HepG2 (cell line): ENCODE results near the gene CAB39. TPM values are rescaled to one million over a fixed set of nuclear protein-coding genes. Genes with fewer than 3 reads are reported as not detected.

Source experiments
- ARID2 ChIP-seq: sonication (generic); formaldehyde crosslinking; IDR thresholded peaks from 2 replicates; pipeline ENCODE4 v1.8.1; 2022; ENCODE audit warnings: mild to moderate bottlenecking, missing genetic modification reagents, borderline replicate concordance
- ATF5 ChIP-seq: sonication (generic); formaldehyde crosslinking; IDR thresholded peaks from 2 replicates; pipeline ENCODE4 v1.4.0; 2020; ENCODE audit warnings: mild to moderate bottlenecking, low read depth, missing genetic modification reagents
- FOXJ3 ChIP-seq: sonication (generic); formaldehyde crosslinking; IDR thresholded peaks from 2 replicates; pipeline ENCODE4 v1.4.0; 2020; ENCODE audit warnings: missing genetic modification reagents, mild to moderate bottlenecking, borderline replicate concordance
- HNF4A ChIP-seq: sonication (generic); formaldehyde crosslinking; IDR thresholded peaks from 2 replicates; pipeline ENCODE4 v1.4.0; 2020; ENCODE audit warnings: missing genetic modification reagents
- MXD3 ChIP-seq: IDR thresholded peaks from 2 replicates; pipeline ENCODE4 v1.6.1; 2016; ENCODE audit warnings: mild to moderate bottlenecking, missing biosample characterization, missing genetic modification reagents
- NFE2L2 ChIP-seq: fragments of 150-350 bp; IDR thresholded peaks from 2 replicates; pipeline ENCODE4 v1.6.1; 2014; ENCODE audit warnings: low read length
- POLR2A ChIP-seq, 2 experiments: IDR thresholded peaks; 2 replicates each; pipeline ENCODE4 v1.6.1; 2011; ENCODE audit warnings: low read depth in 2 of 2, low read length in 2 of 2, mild to moderate bottlenecking in 1 of 2, moderate library complexity in 1 of 2; ENCODE audit not compliant: insufficient read depth in 1 of 2
- SALL1 ChIP-seq: sonication (generic); formaldehyde crosslinking; IDR thresholded peaks from 2 replicates; pipeline ENCODE4 v1.8.0; 2022; ENCODE audit warnings: mild to moderate bottlenecking, missing genetic modification reagents
- SPEN ChIP-seq: sonication (generic); formaldehyde crosslinking; IDR thresholded peaks from 2 replicates; pipeline ENCODE4 v1.5.1; 2020; ENCODE audit warnings: low read depth, mild to moderate bottlenecking, missing genetic modification reagents
- THAP8 ChIP-seq: sonication (generic); formaldehyde crosslinking; IDR thresholded peaks from 2 replicates; pipeline ENCODE4 v1.5.1; 2020; ENCODE audit warnings: missing genetic modification reagents, mild to moderate bottlenecking, borderline replicate concordance
- THAP9 ChIP-seq: sonication (generic); formaldehyde crosslinking; IDR thresholded peaks from 2 replicates; pipeline ENCODE4; 2020; ENCODE audit warnings: missing genetic modification reagents, mild to moderate bottlenecking, borderline replicate concordance
- TP53 ChIP-seq: sonication (generic); formaldehyde crosslinking; conservative IDR thresholded peaks from 2 replicates; pipeline ENCODE4 v1.4.0; 2020; ENCODE audit warnings: missing genetic modification reagents
- UBTF ChIP-seq: sonication (generic); formaldehyde crosslinking; IDR thresholded peaks from 2 replicates; pipeline ENCODE4 v1.4.0; 2020; ENCODE audit warnings: mild to moderate bottlenecking, missing genetic modification reagents
- ZEB1 ChIP-seq: IDR thresholded peaks from 2 replicates; pipeline ENCODE4 v1.6.1; 2012; ENCODE audit warnings: mild to moderate bottlenecking, low read depth, inconsistent platforms; ENCODE audit not compliant: insufficient replicate concordance
- ZFP90 ChIP-seq: sonication (generic); formaldehyde crosslinking; IDR thresholded peaks from 2 replicates; pipeline ENCODE4 v1.8.0; 2022; ENCODE audit warnings: missing genetic modification reagents, mild to moderate bottlenecking, inconsistent platforms, borderline replicate concordance
- ZFP91 ChIP-seq: sonication (generic); formaldehyde crosslinking; IDR thresholded peaks from 2 replicates; pipeline ENCODE4 v1.9.0; 2022; ENCODE audit warnings: missing genetic modification reagents, mild to moderate bottlenecking, borderline replicate concordance
- ZIK1 ChIP-seq: sonication (generic); formaldehyde crosslinking; IDR thresholded peaks from 2 replicates; pipeline ENCODE4 v1.5.0; 2020; ENCODE audit warnings: mild to moderate bottlenecking, low read depth, missing genetic modification reagents, borderline replicate concordance
- ZKSCAN8 ChIP-seq: IDR thresholded peaks from 2 replicates; pipeline ENCODE4 v1.6.1; 2016; ENCODE audit warnings: borderline replicate concordance, missing genetic modification reagents, missing compliant biosample characterization
- ZNF274 ChIP-seq: sonication (generic); formaldehyde crosslinking; IDR thresholded peaks from 2 replicates; pipeline ENCODE4 v1.5.1; 2020; ENCODE audit warnings: mild to moderate bottlenecking, missing genetic modification reagents
- ZNF878 ChIP-seq: sonication (generic); formaldehyde crosslinking; IDR thresholded peaks from 2 replicates; pipeline ENCODE4 v1.8.1; 2023; ENCODE audit warnings: mild to moderate bottlenecking, missing genetic modification reagents, moderate library complexity
- ZSCAN20 ChIP-seq: sonication (generic); formaldehyde crosslinking; IDR thresholded peaks from 2 replicates; pipeline ENCODE4 v1.4.0; 2020; ENCODE audit warnings: missing genetic modification reagents, mild to moderate bottlenecking, borderline replicate concordance
- polyA plus RNA-seq, 8 experiments: library from polyadenylated mRNA; depleted of rRNA in 3 of 8; stranded (reverse) in 7 of 8; unstranded in 1 of 8; fragments of >200 nt; fragmentation: Illumina TruSeq in 4 of 8; extraction: Trizol in 4 of 8; gene quantifications; 2 replicates each; pipeline versions ENCODE4 v1.2.1 to v1.2.3, GENCODE V29; 2011 to 2016; ENCODE audit warnings: low read depth in 4 of 8, missing spikeins in 1 of 8, mixed read lengths in 1 of 8; ENCODE audit not compliant: insufficient read depth in 1 of 8
- total RNA-seq, 5 experiments: library from RNA; depleted of rRNA; stranded (reverse); fragments of >200 nt; fragmentation: Illumina TruSeq; extraction: Trizol; gene quantifications; 2 replicates each; pipeline ENCODE4 v1.2.3, GENCODE V29; 2016; ENCODE audit warnings: low read depth in 1 of 5

The CAB39 gene
- total and polyA plus RNA-seq, 2 of the 13 experiments (the other 11 are each of a cell fraction or from before 2014, with no cell fraction given): 19.3 to 45.3 TPM

GRCh38 chr2:230847883-230848388 is 135.3 kb downstream of the CAB39 start (continued):
- TF ChIP-seq ZNF878 (CRISPR knock-in tag) (no peak), UBTF (CRISPR knock-in tag) (peak; percentile 90), ATF5 (CRISPR knock-in tag) (no peak), ZSCAN20 (CRISPR knock-in tag) (peak; percentile 89), POLR2A (IDR thresholded peaks at IDR 0.05; ENCODE audit: insufficient read depth in 1 of 2, low read depth in 2 of 2, low read length in 2 of 2) (no peak), THAP9 (CRISPR knock-in tag) (peak; percentile 43; the same call in 1 of the 2 replicates), SPEN (CRISPR knock-in tag) (peak; percentile 57; the same call in 1 of the 2 replicates), FOXJ3 (CRISPR knock-in tag) (peak; percentile 43; the same call in 1 of the 2 replicates), ZFP90 (peak; percentile 83), HNF4A (peak; percentile 32; the same call in 1 of the 2 replicates), ZFP91 (CRISPR knock-in tag) (peak; percentile 68; the same call in 1 of the 2 replicates), ZEB1 (peak; percentile 56), MXD3 (CRISPR knock-in tag) (peak; percentile 87; the same call in 1 of the 2 replicates), NFE2L2 (no peak), THAP8 (CRISPR knock-in tag) (no peak), ZNF274 (CRISPR knock-in tag) (peak; percentile 61; the same call in 1 of the 2 replicates), ZKSCAN8 (CRISPR knock-in tag) (no peak), TP53 (CRISPR knock-in tag) (peak; percentile 49; the same call in 1 of the 2 replicates), SALL1 (peak; percentile 73), ARID2 (peak; percentile 57; the same call in 1 of the 2 replicates), ZIK1 (0 out of 2 replicates have a peak, but pooled peaks have one; percentile 63)
